Liver (tissue), 9 donors: Measurements from ENCODE around the gene SCUBE1. TPM values are rescaled to one million over a fixed set of nuclear protein-coding genes. Genes with fewer than 3 reads are reported as not detected.

Experiments used
- DNase-seq: peaks from one replicate; pipeline ENCODE4 v3.0.0-alpha.2; 2017; ENCODE audit warnings: low spot score
- H3K27ac ChIP-seq, 2 donors: one replicate each; pipeline ENCODE4 v1.7.0; 2013; ENCODE audit warnings: inconsistent platforms in 2 of 2, low read length in 2 of 2, control low read depth in 1 of 2, low read depth in 1 of 2, mild to moderate bottlenecking in 1 of 2
- H3K27me3 ChIP-seq, 4 donors: one replicate each; pipeline versions ENCODE4 v1.6.1 to v1.7.0; 2013; ENCODE audit warnings: low read length in 3 of 4, inconsistent platforms in 1 of 4, mild to moderate bottlenecking in 1 of 4, moderate library complexity in 1 of 4; ENCODE audit not compliant: control insufficient read depth in 4 of 4, insufficient read depth in 4 of 4
- H3K36me3 ChIP-seq, 4 donors: one replicate each; pipeline versions ENCODE4 v1.6.1 to v1.7.0; 2013; ENCODE audit warnings: low read length in 3 of 4, mild to moderate bottlenecking in 3 of 4, low read depth in 1 of 4, moderate library complexity in 1 of 4; ENCODE audit not compliant: control insufficient read depth in 4 of 4, insufficient read depth in 3 of 4
- H3K4me1 ChIP-seq, 4 donors: one replicate each; pipeline versions ENCODE4 v1.6.1 to v1.7.0; 2013; ENCODE audit warnings: low read length in 3 of 4, mild to moderate bottlenecking in 3 of 4, moderate library complexity in 1 of 4; ENCODE audit not compliant: control insufficient read depth in 4 of 4, insufficient read depth in 4 of 4
- H3K4me3 ChIP-seq, 3 donors: one replicate each; pipeline versions ENCODE4 v1.6.1 to v1.7.0; 2013; ENCODE audit warnings: low read length in 3 of 3, control low read depth in 1 of 3, low read depth in 1 of 3, mild to moderate bottlenecking in 1 of 3
- H3K9ac ChIP-seq, 2 donors: one replicate each; pipeline ENCODE4 v1.7.0; 2013; ENCODE audit warnings: low read length in 2 of 2, mild to moderate bottlenecking in 2 of 2, moderate library complexity in 2 of 2, control low read depth in 1 of 2, low read depth in 1 of 2
- H3K9me3 ChIP-seq, 4 donors: one replicate each; pipeline versions ENCODE4 v1.6.1 to v1.7.0; 2013; ENCODE audit warnings: low read length in 3 of 4; ENCODE audit not compliant: control insufficient read depth in 4 of 4
- ATF3 ChIP-seq: IDR thresholded peaks from 2 replicates; pipeline ENCODE4 v1.6.1; 2016; ENCODE audit warnings: antibody characterized with exemption
- CTCF ChIP-seq: fragments of 150-350 bp; IDR thresholded peaks from 2 replicates; pipeline ENCODE4 v1.5.1; 2017; ENCODE audit warnings: improper control_type of control experiment, low read depth, low read length; ENCODE audit not compliant: missing input control
- EGR1 ChIP-seq, 2 donors: IDR thresholded peaks; 2 replicates each; pipeline ENCODE4 v1.6.1; 2016 to 2018; ENCODE audit warnings: antibody characterized with exemption in 2 of 2, low read depth in 2 of 2
- FOXA1 ChIP-seq: IDR thresholded peaks from 2 replicates; pipeline ENCODE4 v1.6.1; 2016; ENCODE audit warnings: antibody characterized with exemption
- FOXA2 ChIP-seq: IDR thresholded peaks from 2 replicates; pipeline ENCODE4 v1.6.1; 2016; ENCODE audit warnings: antibody characterized with exemption
- HNF4A ChIP-seq, 2 donors: conservative IDR thresholded peaks; 2 replicates each; pipeline ENCODE4 v1.6.1; 2016; ENCODE audit warnings: antibody characterized with exemption in 2 of 2, mild to moderate bottlenecking in 2 of 2
- HNF4G ChIP-seq: IDR thresholded peaks from 2 replicates; pipeline ENCODE4 v1.6.1; 2016; ENCODE audit warnings: antibody characterized with exemption
- JUND ChIP-seq, 2 donors: IDR thresholded peaks; 2 replicates each; pipeline ENCODE4 v1.6.1; 2016; ENCODE audit warnings: antibody characterized with exemption in 2 of 2
- MAX ChIP-seq: IDR thresholded peaks from 2 replicates; pipeline ENCODE4 v1.6.1; 2016; ENCODE audit warnings: antibody characterized with exemption
- NR2F2 ChIP-seq: IDR thresholded peaks from 2 replicates; pipeline ENCODE4 v1.6.1; 2016; ENCODE audit warnings: antibody characterized with exemption
- RAD21 ChIP-seq, 2 donors: IDR thresholded peaks; 2 replicates each; pipeline ENCODE4 v1.6.1; 2016; ENCODE audit warnings: antibody characterized with exemption in 2 of 2, mild to moderate bottlenecking in 2 of 2
- REST ChIP-seq: IDR thresholded peaks from 2 replicates; pipeline ENCODE4 v1.6.1; 2016; ENCODE audit warnings: antibody characterized with exemption, mild to moderate bottlenecking
- RXRA ChIP-seq, 2 donors: IDR thresholded peaks; 2 replicates each; pipeline ENCODE4 v1.6.1; 2017 to 2018; ENCODE audit warnings: antibody characterized with exemption in 2 of 2, mild to moderate bottlenecking in 1 of 2
- SP1 ChIP-seq: IDR thresholded peaks from 2 replicates; pipeline ENCODE4 v1.6.1; 2018; ENCODE audit warnings: antibody characterized with exemption, mild to moderate bottlenecking
- TAF1 ChIP-seq: conservative IDR thresholded peaks from 2 replicates; pipeline ENCODE4 v1.6.1; 2016; ENCODE audit warnings: antibody characterized with exemption, mild to moderate bottlenecking
- YY1 ChIP-seq: IDR thresholded peaks from 2 replicates; pipeline ENCODE4 v1.6.1; 2016; ENCODE audit warnings: antibody characterized with exemption, mild to moderate bottlenecking
- ZBTB33 ChIP-seq: IDR thresholded peaks from 2 replicates; pipeline ENCODE4 v1.6.1; 2016; ENCODE audit warnings: antibody characterized with exemption
- WGBS: extraction: QIAGEN DNeasy Blood & Tissue Kit; methylation state at CpG from one replicate; pipeline ENCODE4 v1.1.7; 2013; 5-methylcytosine and 5-hydroxymethylcytosine counted together
- polyA plus RNA-seq, 2 donors: library from polyadenylated mRNA; stranded (reverse) in 1 of 2; unstranded in 1 of 2; fragments of 200-250 nt in 1 of 2; fragments of >200 nt in 1 of 2; fragmentation: Nextera tagmentation in 1 of 2; extraction: Ambion mirVana in 1 of 2; gene quantifications; one replicate each; pipeline versions ENCODE4 v1.2.1 to v1.2.3, GENCODE V29; 2013 to 2015
- total RNA-seq, 2 donors: library from RNA; depleted of rRNA; stranded (reverse); fragments of >200 nt; gene quantifications; one replicate each; pipeline ENCODE4 v1.2.3, GENCODE V29; 2014
- donor health status: healthy.
- donor health status: healthy.
- donor health status: healthy.
- donor health status: healthy.
- donor health status: healthy.

Gene SCUBE1
- total and polyA plus RNA-seq, 4 donors: 0.07 to 0.46 (median 0.08) TPM; not detected in 1

GRCh38 chr22:43203471-43203981, 139.6 kb downstream of the SCUBE1 start:
- Histone ChIP-seq H3K27ac (no peak overlapping the region), H3K9ac (no peak overlapping the region), H3K4me1 (no peaks in the 10 kb centered on the region), H3K36me3 (no peaks in the 10 kb centered on the region), H3K27me3 (no peaks in the 10 kb centered on the region), H3K9me3 (no peaks in the 10 kb centered on the region), H3K4me3 (no peak overlapping the region)
- WGBS: 83% methylated on average over 20 of the region's 20 CpGs
- no peak for DNase-seq
- TF ChIP-seq ATF3 (no peak), CTCF (no peak), RAD21 (IDR thresholded peaks at IDR 0.05) (no peak), EGR1 (IDR thresholded peaks at IDR 0.05; ENCODE audit: low read depth in 2 of 2) (no peak), NR2F2 (no peak), TAF1 (no peak), MAX (no peak), FOXA1 (no peak), RXRA (IDR thresholded peaks at IDR 0.05) (no peak), YY1 (no peak), REST (no peak), SP1 (no peak), HNF4A (conservative IDR thresholded peaks at IDR 0.05) (no peak), HNF4G (no peak), FOXA2 (no peak), JUND (IDR thresholded peaks at IDR 0.05) (no peak), ZBTB33 (no peak)
